Peyer's patch (tissue), 4 donors: Measurements from ENCODE around the gene KLHDC3.
A peak's percentile ranks its signal among the peaks of the same experiment; 100 is the strongest.

Experiments
- POLR2A ChIP-seq, 2 donors: fragments of 450-650 bp; IDR thresholded peaks; one replicate each; pipeline ENCODE4 v1.5.1; 2017; ENCODE audit warnings: antibody characterized with exemption in 2 of 2, mild to moderate bottlenecking in 2 of 2, moderate library complexity in 2 of 2
- TF ChIP-seq, protein P1 (sequence below), 6 experiments: fragments of 450-650 bp in 4 of 6; fragments of 200-600 bp in 2 of 6; sonication (generic) in 1 of 6; IDR thresholded peaks; one replicate each; pipeline ENCODE4 v1.5.1; 2017 to 2019; ENCODE audit warnings: antibody characterized with exemption in 6 of 6, mild to moderate bottlenecking in 3 of 6, moderate library complexity in 1 of 6

DNA sequence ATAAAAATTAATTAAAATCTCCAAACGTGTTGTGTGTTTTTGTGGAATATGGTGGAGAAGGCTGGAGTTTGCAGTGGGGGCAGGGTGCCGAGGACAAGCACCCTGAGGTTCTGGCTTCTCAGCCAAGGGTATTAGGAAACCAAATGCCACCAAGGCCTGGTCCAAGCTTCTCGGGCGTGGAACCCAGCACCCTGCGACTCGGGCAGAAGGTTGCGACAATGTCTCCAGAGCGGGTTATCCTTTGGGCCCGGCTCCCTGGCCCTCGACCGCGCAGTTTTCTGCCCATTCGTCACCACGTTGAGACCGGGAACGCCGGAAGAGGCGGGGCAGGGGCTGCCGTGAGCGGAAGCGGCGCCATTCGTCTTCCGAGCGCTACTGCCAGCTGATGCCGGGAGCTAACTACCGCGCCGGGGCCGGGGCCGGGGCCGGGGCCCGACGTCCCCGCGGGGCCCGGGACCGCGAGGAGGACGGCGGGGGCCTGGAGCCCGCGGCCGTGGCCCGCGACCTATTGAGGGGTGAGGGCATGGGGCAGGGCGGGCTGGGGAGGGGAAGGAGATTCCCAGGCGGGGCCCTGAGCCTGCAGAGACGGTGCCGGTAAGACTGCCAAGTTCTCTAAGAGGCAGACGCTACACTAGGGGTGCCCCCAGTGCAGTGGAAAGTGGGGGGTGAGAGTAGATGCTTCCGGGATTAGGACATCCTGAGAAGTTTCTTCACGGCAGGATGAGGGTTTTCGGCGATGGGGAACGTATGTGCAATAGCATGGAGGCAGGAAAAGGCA lies 7.4 kb downstream of the KLHDC3 start, which contains the start of gene RRP36:
- TF ChIP-seq, protein P1, sequence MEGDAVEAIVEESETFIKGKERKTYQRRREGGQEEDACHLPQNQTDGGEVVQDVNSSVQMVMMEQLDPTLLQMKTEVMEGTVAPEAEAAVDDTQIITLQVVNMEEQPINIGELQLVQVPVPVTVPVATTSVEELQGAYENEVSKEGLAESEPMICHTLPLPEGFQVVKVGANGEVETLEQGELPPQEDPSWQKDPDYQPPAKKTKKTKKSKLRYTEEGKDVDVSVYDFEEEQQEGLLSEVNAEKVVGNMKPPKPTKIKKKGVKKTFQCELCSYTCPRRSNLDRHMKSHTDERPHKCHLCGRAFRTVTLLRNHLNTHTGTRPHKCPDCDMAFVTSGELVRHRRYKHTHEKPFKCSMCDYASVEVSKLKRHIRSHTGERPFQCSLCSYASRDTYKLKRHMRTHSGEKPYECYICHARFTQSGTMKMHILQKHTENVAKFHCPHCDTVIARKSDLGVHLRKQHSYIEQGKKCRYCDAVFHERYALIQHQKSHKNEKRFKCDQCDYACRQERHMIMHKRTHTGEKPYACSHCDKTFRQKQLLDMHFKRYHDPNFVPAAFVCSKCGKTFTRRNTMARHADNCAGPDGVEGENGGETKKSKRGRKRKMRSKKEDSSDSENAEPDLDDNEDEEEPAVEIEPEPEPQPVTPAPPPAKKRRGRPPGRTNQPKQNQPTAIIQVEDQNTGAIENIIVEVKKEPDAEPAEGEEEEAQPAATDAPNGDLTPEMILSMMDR (IDR thresholded peaks at IDR 0.05): no peak
- peak in 1 of 2 donors; percentile 28 for TF ChIP-seq POLR2A (IDR thresholded peaks at IDR 0.05)
